Left renal cortex interstitium (tissue), 4 donors: Measurements from ENCODE around the gene PLEKHA3. TPM values are rescaled to one million over a fixed set of nuclear protein-coding genes. Genes with fewer than 3 reads are reported as not detected.
"Not testable (repeated sequence)": the region's sequence is repeated elsewhere in the genome, so short reads cannot be mapped to it uniquely, and the experiment has no call there.

Experiments
- DNase-seq, 4 donors: peaks; one replicate each; pipeline ENCODE4 v3.0.0-alpha.2; 2013; ENCODE audit warnings: low read depth in 4 of 4, low spot score in 2 of 4, missing footprints in 1 of 4
- polyA plus RNA-seq, 4 donors: library from polyadenylated mRNA; unstranded; fragments of 120-200 nt; gene quantifications; one replicate each; pipeline ENCODE4 v1.2.1, GENCODE V29; 2013; ENCODE audit not compliant: insufficient read length in 4 of 4

Gene PLEKHA3
- 10 to 100 TPM; 26.5 to 37.8 (median 29.7) TPM for polyA plus RNA-seq

GRCh38 chr2:178480227-178481181, at the start of gene PLEKHA3:
PLEKHA3 (plus strand) TSS chr2:178480457; CDS start chr2:178480870, 413 bp downstream.
- peak; percentile 65 to 86 (median 82) for DNase-seq

GRCh38 chr2:178436662-178437061, 43.6 kb upstream of the PLEKHA3 start:
- DNase-seq: no peak

GRCh38 chr2:178441426-178441825, 38.8 kb upstream of the PLEKHA3 start:
- DNase-seq: no peak

- no peak for DNase-seq
Observed at GRCh38 chr2:178448968-178449661, 31.1 kb upstream of the PLEKHA3 start.

- no peak for DNase-seq
Observed at GRCh38 chr2:178449700-178450523, 30.3 kb upstream of the PLEKHA3 start.

- DNase-seq: no peak
Observed at GRCh38 chr2:178450524-178450773, 29.8 kb upstream of the PLEKHA3 start.

- DNase-seq: peak; percentile 91 to 95 (median 94)
Observed at GRCh38 chr2:178450774-178451525, 29.3 kb upstream of the PLEKHA3 start, which contains the start of the genes PJVK and PRKRA. PJVK (plus strand) TSS chr2:178451378; CDS start chr2:178453410, 2,032 bp downstream. PRKRA (minus strand) TSS chr2:178451175; CDS start chr2:178451030, 145 bp downstream.

- no peak for DNase-seq
Observed at GRCh38 chr2:178452334-178452733, 27.9 kb upstream of the PLEKHA3 start.

- no peak for DNase-seq
Observed at GRCh38 chr2:178452870-178453269, 27.4 kb upstream of the PLEKHA3 start.

- DNase-seq: no peak
Observed at GRCh38 chr2:178455947-178456346, 24.3 kb upstream of the PLEKHA3 start.

- DNase-seq: no peak
Observed at GRCh38 chr2:178457390-178457886, 22.8 kb upstream of the PLEKHA3 start.

GRCh38 chr2:178469219-178469849, 10.9 kb upstream of the PLEKHA3 start:
- no peak for DNase-seq

GRCh38 chr2:178471313-178471712, 8.9 kb upstream of the PLEKHA3 start:
- DNase-seq: not testable (repeated sequence)

- DNase-seq: no peak
Observed at GRCh38 chr2:178473373-178473772, 6.9 kb upstream of the PLEKHA3 start.

GRCh38 chr2:178473931-178474330, 6.3 kb upstream of the PLEKHA3 start:
- DNase-seq: no peak

- no peak for DNase-seq
Observed at GRCh38 chr2:178474560-178474959, 5.7 kb upstream of the PLEKHA3 start.

- DNase-seq: no peak
Observed at GRCh38 chr2:178476477-178476876, 3.8 kb upstream of the PLEKHA3 start.

GRCh38 chr2:178477443-178478129, 2.7 kb upstream of the PLEKHA3 start:
- peak in 1 of 4 donors; percentile 81 for DNase-seq

GRCh38 chr2:178478130-178478438, 2.2 kb upstream of the PLEKHA3 start:
- peak in 2 of 4 donors; percentile 24 to 63 for DNase-seq
